GM19438 (cell line): Measurements from ENCODE around the gene HNRNPL.
"Not testable (repeated sequence)": the region's sequence is repeated elsewhere in the genome, so short reads cannot be mapped to it uniquely, and the experiment has no call there.

Experiments
- ATAC-seq: cut with Tn5 transposase; IDR thresholded peaks from one replicate; pipeline ENCODE4 v1.9.1; 2021; ENCODE audit warnings: low read depth; ENCODE audit not compliant: unreplicated experiment

The HNRNPL gene

GRCh38 chr19:38831142-38831605 lies 18.6 kb downstream of the HNRNPL start:
- ATAC-seq, result peak; percentile 41

DNA sequence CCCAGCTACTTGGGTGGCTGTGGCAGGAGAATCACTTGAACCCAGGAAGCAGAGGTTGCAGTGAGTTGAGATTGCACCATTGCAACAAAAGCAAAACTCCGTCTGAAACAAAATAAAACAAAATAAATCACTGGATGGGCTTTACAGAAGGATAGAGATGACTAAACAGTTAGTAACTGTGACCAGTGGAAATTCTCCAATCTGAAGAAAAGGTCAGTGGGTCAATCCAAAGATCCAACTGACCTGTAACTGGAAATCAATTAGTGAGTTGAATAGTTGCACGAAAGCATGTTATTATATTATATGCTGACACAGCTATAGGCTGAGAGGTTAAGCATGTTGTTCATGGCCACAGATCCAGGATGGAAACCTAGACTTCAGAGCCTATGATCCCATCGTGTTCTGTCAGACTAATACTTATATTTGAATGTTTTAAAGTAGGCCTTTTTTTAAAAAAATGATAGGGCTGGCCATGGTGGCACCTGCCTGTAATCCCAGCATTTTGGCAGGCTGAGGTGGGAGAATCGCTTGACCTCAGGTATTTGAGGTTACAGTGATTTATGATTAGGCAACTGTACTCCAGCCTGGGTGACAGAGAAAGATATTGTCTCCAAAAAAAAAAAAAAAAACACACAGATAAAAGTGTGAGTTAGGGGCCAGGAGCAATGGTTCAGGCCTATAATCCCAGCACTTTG lies 19.6 kb downstream of the HNRNPL start:
- no peak for ATAC-seq

- ATAC-seq, result not testable (repeated sequence)
These were observed 20.6 kb downstream of the HNRNPL start for GRCh38 chr19:38829203-38829602.

GRCh38 chr19:38826856-38827551 lies 22.8 kb downstream of the HNRNPL start:
- ATAC-seq, result no peak

DNA sequence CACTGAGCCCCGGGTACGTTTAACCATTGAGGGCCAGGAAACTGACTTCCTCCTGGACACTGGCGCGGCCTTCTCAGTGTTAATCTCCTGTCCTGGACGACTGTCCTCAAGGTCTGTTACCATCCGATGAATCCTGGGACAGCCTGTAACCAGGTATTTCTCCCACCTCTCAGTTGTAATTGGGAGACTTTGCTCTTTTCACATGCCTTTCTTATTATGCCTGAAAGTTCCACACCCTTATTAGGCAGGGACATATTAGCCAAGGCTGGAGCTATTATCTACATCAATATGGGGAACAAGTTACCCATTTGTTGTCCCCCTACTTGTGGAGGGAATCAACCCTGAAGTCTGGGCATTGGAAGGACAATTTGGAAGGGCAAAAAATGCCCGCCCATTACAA lies 23.9 kb downstream of the HNRNPL start:
- not testable (repeated sequence) for ATAC-seq

DNA sequence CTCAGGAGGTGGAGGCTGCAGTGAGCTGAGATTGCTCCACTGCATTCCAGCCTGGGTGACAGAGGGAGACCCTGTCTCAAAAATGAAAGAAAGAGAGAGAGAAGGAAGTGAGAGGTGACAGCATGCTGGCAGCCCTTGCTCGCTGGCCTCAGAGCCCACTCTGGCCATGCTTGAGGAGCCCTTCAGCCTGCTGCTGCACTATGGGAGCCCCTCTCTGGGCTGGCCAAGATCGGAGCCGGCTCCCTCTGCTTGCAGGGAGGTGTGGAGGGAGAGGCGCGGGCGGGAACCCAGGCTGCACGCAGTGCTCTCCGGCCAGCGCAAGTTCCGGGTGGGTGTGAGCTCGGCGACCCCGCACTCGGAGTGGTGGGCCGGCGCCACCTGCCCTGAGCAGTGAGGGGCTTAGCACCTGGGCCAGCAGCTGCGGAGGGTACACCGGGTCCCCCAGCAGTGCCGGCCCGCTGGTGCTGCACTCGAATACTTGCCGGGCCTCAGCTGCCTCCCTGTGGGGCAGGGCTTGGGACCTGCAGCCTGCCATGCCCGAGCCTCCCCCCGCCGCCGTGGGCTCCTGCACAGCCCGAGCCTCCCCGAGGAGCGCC lies 28.5 kb downstream of the HNRNPL start:
- not testable (repeated sequence) for ATAC-seq

GRCh38 chr19:38819231-38819920 lies 30.4 kb downstream of the HNRNPL start:
- no peak for ATAC-seq

- ATAC-seq, result no peak
These were observed 32.7 kb downstream of the HNRNPL start for GRCh38 chr19:38817081-38817480.

- no peak for ATAC-seq
These were observed 33.5 kb downstream of the HNRNPL start for GRCh38 chr19:38816131-38816750.

DNA sequence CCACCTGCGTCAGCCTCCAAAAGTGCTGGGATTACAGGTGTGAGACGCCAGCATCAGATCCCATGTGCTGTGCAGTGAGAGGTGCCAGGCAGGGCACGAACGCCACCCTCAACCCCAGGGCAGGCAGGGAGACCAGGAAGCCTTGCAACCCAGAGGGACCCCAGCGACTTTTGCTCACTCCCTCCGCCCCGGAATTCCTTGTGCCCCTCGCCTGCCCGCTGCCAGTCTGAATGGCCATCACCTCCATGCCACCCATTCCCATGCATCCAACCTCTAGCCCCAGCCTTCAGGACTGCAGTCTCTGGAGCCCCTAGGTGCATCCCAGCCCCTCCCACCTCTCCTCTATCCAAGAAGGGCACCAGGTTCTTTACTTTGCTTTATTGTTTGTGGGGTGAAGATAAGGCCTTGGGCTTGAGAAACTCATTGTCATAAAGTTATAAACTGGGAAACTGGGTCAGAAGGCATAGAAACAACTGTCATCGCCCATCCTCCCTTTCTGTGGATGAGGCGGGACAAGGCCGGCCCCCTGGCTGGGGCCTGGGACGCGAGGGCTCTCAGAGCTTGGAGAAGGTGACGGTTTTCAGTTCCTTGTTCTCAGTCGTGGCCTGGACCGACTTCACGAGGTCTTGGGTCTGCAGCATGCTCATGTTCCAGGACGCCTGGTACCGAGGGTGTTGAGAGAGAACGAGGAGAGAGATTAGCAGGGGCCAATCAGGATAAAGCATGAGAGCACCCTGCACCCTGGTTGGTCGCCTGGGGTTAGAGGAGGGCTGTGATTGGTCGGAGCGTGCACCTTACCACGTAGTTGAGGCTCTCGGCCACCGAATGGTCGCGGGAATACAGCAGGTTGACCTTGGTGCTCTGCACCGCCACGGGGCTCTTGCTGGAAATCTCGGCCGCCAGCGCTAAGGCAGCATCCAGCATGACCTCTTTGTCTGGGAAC lies 34.5 kb downstream of the HNRNPL start:
- ATAC-seq, result no peak

- ATAC-seq, result not testable (repeated sequence)
These were observed 35.9 kb downstream of the HNRNPL start for GRCh38 chr19:38813932-38814331.

DNA sequence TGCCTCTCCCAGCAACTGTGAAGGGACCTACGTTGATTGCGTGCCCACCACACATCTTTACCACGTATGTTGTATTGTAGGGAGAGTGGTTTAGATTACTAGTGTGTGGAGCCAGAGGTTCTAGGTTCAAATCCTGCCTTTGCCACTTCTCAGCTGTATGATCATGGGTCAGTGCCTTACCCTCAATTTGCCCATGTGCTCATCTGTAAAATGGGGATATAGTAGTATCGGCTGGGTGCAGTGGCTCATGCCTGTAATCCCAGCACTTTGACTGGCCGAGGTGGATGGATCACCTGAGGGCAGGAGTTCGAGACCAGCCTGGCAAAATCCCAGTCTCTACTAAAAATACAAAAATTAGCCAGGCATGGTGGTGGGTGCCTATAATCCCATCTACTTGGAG lies 36.5 kb downstream of the HNRNPL start:
- ATAC-seq, result no peak

DNA sequence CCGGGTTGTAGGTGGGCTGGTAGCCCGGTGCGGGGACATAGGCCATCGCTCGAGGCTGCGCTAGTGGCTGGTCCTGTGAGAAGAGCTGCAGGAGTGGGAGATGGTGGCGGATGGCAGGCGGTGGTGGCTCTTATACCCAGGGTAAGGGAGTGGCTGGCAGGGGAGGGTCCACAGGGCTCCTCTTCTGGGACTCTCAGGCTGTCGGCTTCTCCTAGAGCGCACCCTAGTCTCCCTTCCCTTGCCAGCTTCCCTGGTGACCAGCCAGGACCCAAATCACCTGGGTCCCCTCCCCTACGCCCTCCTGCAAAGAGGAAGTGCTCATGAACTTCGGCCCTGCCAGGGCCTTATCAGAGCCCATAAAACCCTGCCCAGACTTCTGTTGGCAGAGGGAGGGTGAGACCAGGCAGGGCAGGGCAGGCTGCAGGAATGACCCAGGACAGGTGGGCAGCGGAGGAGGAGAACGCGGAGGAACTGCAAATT lies 36.9 kb downstream of the HNRNPL start, which contains the start of gene LGALS4:
Gene LGALS4 (minus strand): TSS at position 105 of the 480 bp plus-strand sequence. CDS start 59 bp downstream, at position 46.
- no peak for ATAC-seq

DNA sequence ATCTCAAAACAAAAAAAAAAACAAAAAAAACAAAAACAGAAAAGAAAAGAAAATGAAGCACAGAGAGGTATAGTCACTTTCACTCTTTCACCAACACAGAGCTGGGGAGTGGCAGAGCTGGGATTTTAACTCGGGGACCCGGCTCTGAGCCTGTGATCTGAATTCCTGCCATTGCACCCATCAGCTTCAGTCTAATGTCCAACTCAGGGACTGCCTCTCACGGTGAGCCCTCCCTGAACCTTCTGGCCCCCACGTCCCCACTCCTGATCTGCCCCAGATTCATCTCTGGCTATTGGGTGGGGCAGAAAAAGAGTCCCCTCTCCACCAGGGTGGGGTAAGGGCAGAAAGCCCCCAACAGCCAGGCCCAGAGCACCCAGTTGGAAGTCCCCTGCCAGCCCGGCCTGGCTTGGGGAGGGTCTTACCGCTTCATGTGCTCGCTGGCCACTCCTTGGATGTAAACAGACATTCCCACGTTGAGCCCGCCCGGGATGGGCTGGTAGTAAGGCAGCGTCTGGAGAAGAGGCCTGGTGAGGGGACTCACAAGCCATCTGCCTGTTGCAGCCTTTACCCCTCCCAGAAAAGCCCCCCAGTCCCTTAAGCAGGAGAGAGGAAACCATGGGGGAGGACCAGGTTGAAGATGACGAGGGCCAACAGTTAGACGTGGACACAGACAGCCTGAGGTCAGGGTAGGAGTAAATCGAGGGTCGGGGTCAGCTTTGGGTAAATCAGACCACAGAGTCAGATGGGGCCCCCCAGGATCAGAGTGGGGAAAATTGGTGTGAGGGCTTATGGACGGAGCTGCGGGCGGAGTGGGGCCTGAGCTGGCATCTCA lies 37.6 kb downstream of the HNRNPL start:
- ATAC-seq, result no peak

- ATAC-seq, result no peak
These were observed 40.1 kb downstream of the HNRNPL start for GRCh38 chr19:38809592-38810252.

DNA sequence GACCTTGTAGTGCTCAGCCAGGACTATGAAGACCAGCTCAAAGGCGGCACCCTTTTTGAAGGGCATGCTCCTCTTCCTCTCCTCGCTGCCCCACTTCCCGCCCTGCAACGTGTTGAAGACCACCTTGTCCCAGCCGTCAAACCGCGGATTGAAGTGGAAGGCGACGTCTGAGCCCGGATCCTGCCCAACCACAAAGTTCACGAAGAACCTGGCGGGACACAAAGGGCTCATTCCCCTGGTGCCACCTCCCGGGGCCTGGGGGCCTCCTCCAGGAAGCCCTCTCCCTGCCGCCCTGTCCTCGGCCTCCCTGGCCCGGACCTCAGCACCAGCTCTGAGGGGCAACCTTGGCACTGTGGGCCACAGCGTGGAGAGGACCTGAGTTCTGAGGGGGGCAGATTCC lies 41.0 kb downstream of the HNRNPL start:
- no peak for ATAC-seq

GRCh38 chr19:38807374-38808098 lies 42.2 kb downstream of the HNRNPL start:
- not testable (repeated sequence) for ATAC-seq
